H9 (cell line): ENCODE results near the gene XPR1. TPM values are rescaled to one million over a fixed set of nuclear protein-coding genes. Genes with fewer than 3 reads are reported as not detected.

Experiments
- DNase-seq: peaks from one replicate; pipeline ENCODE4 v3.0.0-alpha.2; 2017
- H2AFZ ChIP-seq: one replicate; pipeline ENCODE4 v1.6.1; 2013; ENCODE audit warnings: mild to moderate bottlenecking, low read length, control low read depth, moderate library complexity
- H2AK5ac ChIP-seq: 2 replicates; pipeline ENCODE4 v1.6.1; 2013; ENCODE audit warnings: low read length, control low read depth, mixed read lengths; ENCODE audit not compliant: insufficient read length
- H2BK120ac ChIP-seq: one replicate; pipeline ENCODE4 v1.6.1; 2013; ENCODE audit warnings: low read depth, mild to moderate bottlenecking, low read length, control low read depth, inconsistent platforms; ENCODE audit not compliant: poor library complexity, severe bottlenecking
- H2BK12ac ChIP-seq: 2 replicates; pipeline ENCODE4 v1.6.1; 2013; ENCODE audit warnings: low read length, control low read depth, mixed read lengths, low read depth; ENCODE audit not compliant: insufficient read length
- H2BK15ac ChIP-seq: 2 replicates; pipeline ENCODE4 v1.6.1; 2013; ENCODE audit warnings: low read depth, low read length, control low read depth
- H2BK20ac ChIP-seq: one replicate; pipeline ENCODE4 v1.6.1; 2013; ENCODE audit warnings: low read depth, mild to moderate bottlenecking, low read length, control low read depth, inconsistent platforms; ENCODE audit not compliant: poor library complexity, severe bottlenecking
- H2BK5ac ChIP-seq: 2 replicates; pipeline ENCODE4 v1.6.1; 2013; ENCODE audit warnings: low read length, control low read depth, mixed read lengths; ENCODE audit not compliant: insufficient read length
- H3K14ac ChIP-seq: 2 replicates; pipeline ENCODE4 v1.6.1; 2013; ENCODE audit warnings: low read length, control low read depth; ENCODE audit not compliant: insufficient read depth
- H3K18ac ChIP-seq: 2 replicates; pipeline ENCODE4 v1.6.1; 2013; ENCODE audit warnings: low read depth, mild to moderate bottlenecking, mixed read lengths, low read length, control low read depth; ENCODE audit not compliant: insufficient read length
- H3K23ac ChIP-seq: 2 replicates; pipeline ENCODE4 v1.6.1; 2013; ENCODE audit warnings: low read length, control low read depth, mixed read lengths, low read depth; ENCODE audit not compliant: insufficient read length
- H3K23me2 ChIP-seq: 2 replicates; pipeline ENCODE4 v1.6.1; 2013; ENCODE audit warnings: low read depth, mild to moderate bottlenecking, mixed read lengths, low read length, control low read depth; ENCODE audit not compliant: insufficient read length, poor library complexity, severe bottlenecking
- H3K27ac ChIP-seq: 2 replicates; pipeline ENCODE4 v1.5.1; 2013; ENCODE audit warnings: low read length, control low read depth, mixed read lengths, low read depth; ENCODE audit not compliant: insufficient read length
- H3K27me3 ChIP-seq: 2 replicates; pipeline ENCODE4 v1.6.1; 2013; ENCODE audit warnings: low read length, control low read depth, inconsistent platforms; ENCODE audit not compliant: insufficient read depth
- H3K4ac ChIP-seq: 2 replicates; pipeline ENCODE4 v1.6.1; 2013; ENCODE audit warnings: low read depth, mild to moderate bottlenecking, control low read depth, inconsistent platforms, low read length, moderate library complexity
- H3K4me1 ChIP-seq: 2 replicates; pipeline ENCODE4 v1.6.1; 2013; ENCODE audit warnings: low read length, control low read depth, inconsistent platforms; ENCODE audit not compliant: insufficient read depth
- H3K4me2 ChIP-seq: 2 replicates; pipeline ENCODE4 v1.6.1; 2013; ENCODE audit warnings: low read length, control low read depth, mixed read lengths; ENCODE audit not compliant: insufficient read length, insufficient read depth
- H3K56ac ChIP-seq: 2 replicates; pipeline ENCODE4 v1.6.1; 2013; ENCODE audit warnings: low read depth, mild to moderate bottlenecking, mixed read lengths, low read length, control low read depth; ENCODE audit not compliant: insufficient read length
- H3K79me1 ChIP-seq: 2 replicates; pipeline ENCODE4 v1.6.1; 2013; ENCODE audit warnings: low read depth, mild to moderate bottlenecking, moderate library complexity, low read length, control low read depth, inconsistent platforms; ENCODE audit not compliant: insufficient read depth, poor library complexity, severe bottlenecking
- H3K79me2 ChIP-seq: 2 replicates; pipeline ENCODE4 v1.6.1; 2013; ENCODE audit warnings: low read length, control low read depth, inconsistent platforms; ENCODE audit not compliant: insufficient read depth
- H3K9ac ChIP-seq: 2 replicates; pipeline ENCODE4 v1.6.1; 2013; ENCODE audit warnings: low read length, control low read depth, mixed read lengths; ENCODE audit not compliant: insufficient read length; ENCODE audit errors: extremely low read depth
- H3K9me3 ChIP-seq: one replicate; pipeline ENCODE4 v1.6.1; 2013; ENCODE audit warnings: low read depth, low read length, inconsistent platforms; ENCODE audit not compliant: control insufficient read depth
- H3T11ph ChIP-seq: one replicate; pipeline ENCODE4 v1.6.1; 2013; ENCODE audit warnings: mild to moderate bottlenecking, low read length, control low read depth, inconsistent platforms
- H4K20me1 ChIP-seq: one replicate; pipeline ENCODE4 v1.6.1; 2013; ENCODE audit not compliant: control insufficient read depth, insufficient read length, insufficient read depth
- H4K5ac ChIP-seq: 2 replicates; pipeline ENCODE4 v1.6.1; 2013; ENCODE audit warnings: low read depth, mild to moderate bottlenecking, mixed read lengths, low read length, control low read depth; ENCODE audit not compliant: insufficient read length
- H4K8ac ChIP-seq: replicated peaks from 2 replicates; pipeline ENCODE4 v1.6.1; 2013; ENCODE audit warnings: low read length, control low read depth, mixed read lengths, low read depth; ENCODE audit not compliant: insufficient read length
- H4K91ac ChIP-seq: 2 replicates; pipeline ENCODE4 v1.6.1; 2013; ENCODE audit warnings: low read depth, mild to moderate bottlenecking, moderate library complexity, mixed read lengths, low read length, control low read depth; ENCODE audit not compliant: insufficient read length
- H3K27ac Mint-ChIP-seq, 3 experiments: 2 replicates in 2 of 3; 3 replicates in 1 of 3; pipeline ENCODE4 v1.8.0; 2020 to 2021; ENCODE audit warnings: mixed read lengths in 3 of 3, mild to moderate bottlenecking in 1 of 3, moderate library complexity in 1 of 3
- H3K27me3 Mint-ChIP-seq: 2 replicates; pipeline ENCODE4 v1.8.0; 2021; ENCODE audit warnings: low read depth, mild to moderate bottlenecking, moderate library complexity, mixed read lengths
- H3K36me3 Mint-ChIP-seq, 3 experiments: 2 replicates in 2 of 3; 3 replicates in 1 of 3; pipeline ENCODE4 v1.8.0; 2020 to 2021; ENCODE audit warnings: low read depth in 3 of 3, mixed read lengths in 3 of 3; ENCODE audit not compliant: insufficient read depth in 1 of 3
- H3K4me1 Mint-ChIP-seq, 2 experiments: 2 replicates each; pipeline ENCODE4 v1.8.0; 2020; ENCODE audit warnings: mixed read lengths in 2 of 2
- H3K4me3 Mint-ChIP-seq, 2 experiments: 2 replicates in 1 of 2; 3 replicates in 1 of 2; pipeline ENCODE4 v1.8.0; 2020 to 2021; ENCODE audit warnings: mild to moderate bottlenecking in 2 of 2, mixed read lengths in 2 of 2, moderate library complexity in 1 of 2
- H3K9me3 Mint-ChIP-seq, 2 experiments: 2 replicates in 1 of 2; 3 replicates in 1 of 2; pipeline ENCODE4 v1.8.0; 2020; ENCODE audit warnings: mild to moderate bottlenecking in 2 of 2, mixed read lengths in 2 of 2, moderate library complexity in 1 of 2
- CTCF ChIP-seq: fragments of 200-600 bp; sonication (generic); conservative IDR thresholded peaks from 3 replicates; pipeline ENCODE4 v1.8.0; 2021; ENCODE audit warnings: antibody characterized with exemption, mild to moderate bottlenecking
- WGBS: extraction: QIAGEN DNeasy Blood & Tissue Kit; methylation state at CpG from one replicate; pipeline ENCODE4 v1.1.7; 2013; ENCODE audit warnings: missing lambda C conversion rate, low lambda C conversion rate, mixed read lengths; ENCODE audit not compliant: insufficient read length; ENCODE audit errors: extremely low coverage; 5-methylcytosine and 5-hydroxymethylcytosine counted together
- total RNA-seq: library from RNA; stranded (reverse); gene quantifications from 2 replicates; pipeline ENCODE4 v1.2.1, GENCODE V29; 2021

XPR1 gene
- total RNA-seq, 1 experiment from 2014 or later = 34.1 TPM

DNA sequence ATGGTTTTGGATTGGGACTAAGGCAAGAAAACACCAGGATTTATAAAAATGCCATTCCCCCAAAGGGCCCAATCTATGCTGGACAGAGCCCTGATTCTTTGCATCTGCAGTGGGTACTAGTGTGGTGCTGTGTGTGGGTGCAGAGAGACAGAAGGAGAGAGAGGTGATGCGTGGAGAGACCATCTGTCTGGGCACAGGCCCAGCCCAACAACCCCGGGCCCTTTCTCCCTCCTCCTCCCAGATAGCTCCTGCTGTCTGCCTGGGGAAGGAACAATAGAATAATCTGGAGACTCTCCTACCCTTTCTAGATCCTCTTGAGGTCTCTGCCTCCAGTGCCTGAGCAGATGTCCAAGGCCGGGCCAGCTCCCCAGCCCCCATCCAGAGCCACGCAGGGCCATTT lies 296.0 kb downstream of the XPR1 start:
- no peak overlapping the region for H2AK5ac ChIP-seq
- H3K79me1 ChIP-seq = no peaks in the 10 kb centered on the region
- H3K4me1 Mint-ChIP-seq = peaks cover 49 to 55% of the 10 kb centered on the region in 2 experiments
- no peaks in the 10 kb centered on the region for H3K27me3 Mint-ChIP-seq
- no CpG with 5 or more reads among the region's 4 CpGs for WGBS
- H3K27ac Mint-ChIP-seq = no peak overlapping the region
- H3K4ac ChIP-seq = no peak overlapping the region
- H3K27me3 ChIP-seq = no peaks in the 10 kb centered on the region
- no peak overlapping the region for H3K18ac ChIP-seq
- H3K36me3 Mint-ChIP-seq = peaks cover 0 to 6% (median 0%) of the 10 kb centered on the region in 3 experiments; a peak in 1 of 7 replicates
- no peaks in the 10 kb centered on the region for H3K79me2 ChIP-seq
- no peak overlapping the region for H2BK5ac ChIP-seq
- H3K14ac ChIP-seq = no peak overlapping the region
- peaks cover 22% of the 10 kb centered on the region; the same call in 1 of the 2 replicates for H3K4me1 ChIP-seq
- no peaks in the 10 kb centered on the region for H3K9me3 ChIP-seq
- no peak overlapping the region for H3K4me3 Mint-ChIP-seq
- no peak overlapping the region for H3K23ac ChIP-seq
- H3K56ac ChIP-seq = no peak overlapping the region
- no peak overlapping the region for H3K9ac ChIP-seq
- H4K5ac ChIP-seq = no peak overlapping the region
- no peak for TF ChIP-seq CTCF
- H3T11ph ChIP-seq = no peak overlapping the region
- H4K8ac ChIP-seq = no peak overlapping the region
- no peak overlapping the region for H2BK15ac ChIP-seq
- peaks cover 6% of the 10 kb centered on the region for H3K23me2 ChIP-seq
- H3K4me2 ChIP-seq = no peak overlapping the region
- DNase-seq = no peak
- no peak overlapping the region for H2AFZ ChIP-seq
- H3K9me3 Mint-ChIP-seq = no peaks in the 10 kb centered on the region
- H2BK20ac ChIP-seq = no peak overlapping the region
- H3K27ac ChIP-seq = no peak overlapping the region
- H2BK12ac ChIP-seq = no peak overlapping the region
- H4K20me1 ChIP-seq = no peaks in the 10 kb centered on the region
- no peak overlapping the region for H2BK120ac ChIP-seq
- no peak overlapping the region for H4K91ac ChIP-seq
